Keratinocyte (primary cell): Measurements from ENCODE around the gene ARPC1B. TPM values are rescaled to one million over a fixed set of nuclear protein-coding genes. Genes with fewer than 3 reads are reported as not detected.
A peak's percentile ranks its signal among the peaks of the same experiment; 100 is the strongest.

Source experiments
- DNase-seq: peaks from one replicate; pipeline ENCODE4 v3.0.0-alpha.2; 2011; ENCODE audit warnings: low read depth, missing footprints, low spot score
- FAIRE-seq: peaks from 2 replicates; lab custom pipeline; 2011; peaks lifted over from hg19 to GRCh38; lab: Jason Lieb, UNC
- H2AFZ ChIP-seq: 2 replicates; pipeline ENCODE4 v1.6.0; 2012; ENCODE audit warnings: low read length, control low read depth, inconsistent platforms; ENCODE audit not compliant: control insufficient read depth
- H3K27ac ChIP-seq: 2 replicates; pipeline ENCODE4 v1.5.1; 2011; ENCODE audit warnings: low read length; ENCODE audit not compliant: control insufficient read depth, insufficient read depth
- H3K27me3 ChIP-seq: 3 replicates; pipeline ENCODE4 v1.6.0; 2011; ENCODE audit warnings: low read length; ENCODE audit not compliant: control insufficient read depth, insufficient read depth; ENCODE audit errors: extremely low read depth
- H3K36me3 ChIP-seq, 2 experiments: 2 replicates in 1 of 2; 3 replicates in 1 of 2; pipeline ENCODE4 v1.5.1; 2011; ENCODE audit warnings: low read length in 2 of 2, mild to moderate bottlenecking in 1 of 2; ENCODE audit not compliant: control insufficient read depth in 2 of 2, insufficient read depth in 2 of 2; ENCODE audit errors: extremely low read depth in 1 of 2
- H3K4me1 ChIP-seq: 3 replicates; pipeline ENCODE4 v1.5.1; 2011; ENCODE audit warnings: low read length; ENCODE audit not compliant: control insufficient read depth, insufficient read depth; ENCODE audit errors: extremely low read depth
- H3K4me2 ChIP-seq: 3 replicates; pipeline ENCODE4 v1.6.0; 2011; ENCODE audit warnings: low read depth, low read length; ENCODE audit not compliant: control insufficient read depth, insufficient read depth; ENCODE audit errors: extremely low read depth
- H3K4me3 ChIP-seq, 3 experiments: fragments of 200-600 bp in 1 of 3; sonication (generic) in 1 of 3; 2 replicates in 2 of 3; 3 replicates in 1 of 3; pipeline ENCODE4 v1.5.1; 2011 to 2016; ENCODE audit warnings: low read length in 3 of 3, mild to moderate bottlenecking in 3 of 3, control low read depth in 2 of 3, inconsistent platforms in 1 of 3, low read depth in 1 of 3, mixed read lengths in 1 of 3, mixed run types in 1 of 3, moderate library complexity in 1 of 3; ENCODE audit not compliant: control insufficient read depth in 2 of 3, insufficient read depth in 2 of 3; ENCODE audit errors: extremely low read depth in 1 of 3
- H3K79me2 ChIP-seq: 2 replicates; pipeline ENCODE4 v1.6.0; 2012; ENCODE audit warnings: low read length; ENCODE audit not compliant: control insufficient read depth, insufficient read depth
- H3K9ac ChIP-seq: 3 replicates; pipeline ENCODE4 v1.6.0; 2011; ENCODE audit warnings: low read length; ENCODE audit not compliant: control insufficient read depth, insufficient read depth; ENCODE audit errors: extremely low read depth
- H3K9me1 ChIP-seq: 3 replicates; pipeline ENCODE4 v1.6.0; 2011; ENCODE audit warnings: low read length; ENCODE audit not compliant: control insufficient read depth, insufficient read depth; ENCODE audit errors: extremely low read depth
- H3K9me3 ChIP-seq: 2 replicates; pipeline ENCODE4 v1.5.1; 2012; ENCODE audit warnings: low read depth, low read length; ENCODE audit not compliant: control insufficient read depth
- H4K20me1 ChIP-seq: 3 replicates; pipeline ENCODE4 v1.6.0; 2011; ENCODE audit warnings: low read length; ENCODE audit not compliant: control insufficient read depth, insufficient read depth; ENCODE audit errors: extremely low read depth
- EZH2 ChIP-seq: IDR thresholded peaks from one replicate; pipeline ENCODE4 v1.6.1; 2012; ENCODE audit warnings: inconsistent platforms, mild to moderate bottlenecking, low read length, moderate library complexity
- dilution Hi-C: fragments of 300-500 bp; cut with MboI; formaldehyde crosslinking; loops from one replicate; pipeline ENCODE4 v1.7.0; 2020; ENCODE audit warnings: low sequenced_read_pairs; ENCODE audit not compliant: extremely low pct_ligation_motif_present
- polyA plus RNA-seq, 5 experiments: library from polyadenylated mRNA; depleted of rRNA in 3 of 5; stranded (reverse) in 3 of 5; stranded (forward) in 1 of 5; unstranded in 1 of 5; fragments of >200 nt; gene quantifications; 1 replicate in 1 of 5; 2 replicates in 3 of 5; 3 replicates in 1 of 5; pipeline versions ENCODE4 v1.2.1 to v1.2.3, GENCODE V29; 2011 to 2012; ENCODE audit warnings: missing spikeins in 2 of 5, low read depth in 1 of 5, low replicate concordance in 1 of 5
- TF ChIP-seq, protein P1 (sequence below), 3 experiments: IDR thresholded peaks in 1 of 3; conservative IDR thresholded peaks in 1 of 3; optimal IDR thresholded peaks in 1 of 3; 2 replicates in 2 of 3; 3 replicates in 1 of 3; pipeline versions ENCODE3 to v1.5.1; 2011; ENCODE audit warnings: low read length in 3 of 3, mild to moderate bottlenecking in 3 of 3, moderate library complexity in 2 of 3, control low read depth in 1 of 3, inconsistent platforms in 1 of 3; ENCODE audit not compliant: insufficient read depth in 2 of 3; ENCODE audit errors: extremely low read depth in 1 of 3

Gene ARPC1B
- polyA plus RNA-seq, 1 donor (not counting 4 experiments of a cell fraction or from before 2014, with no cell fraction given) = 383 TPM

DNA sequence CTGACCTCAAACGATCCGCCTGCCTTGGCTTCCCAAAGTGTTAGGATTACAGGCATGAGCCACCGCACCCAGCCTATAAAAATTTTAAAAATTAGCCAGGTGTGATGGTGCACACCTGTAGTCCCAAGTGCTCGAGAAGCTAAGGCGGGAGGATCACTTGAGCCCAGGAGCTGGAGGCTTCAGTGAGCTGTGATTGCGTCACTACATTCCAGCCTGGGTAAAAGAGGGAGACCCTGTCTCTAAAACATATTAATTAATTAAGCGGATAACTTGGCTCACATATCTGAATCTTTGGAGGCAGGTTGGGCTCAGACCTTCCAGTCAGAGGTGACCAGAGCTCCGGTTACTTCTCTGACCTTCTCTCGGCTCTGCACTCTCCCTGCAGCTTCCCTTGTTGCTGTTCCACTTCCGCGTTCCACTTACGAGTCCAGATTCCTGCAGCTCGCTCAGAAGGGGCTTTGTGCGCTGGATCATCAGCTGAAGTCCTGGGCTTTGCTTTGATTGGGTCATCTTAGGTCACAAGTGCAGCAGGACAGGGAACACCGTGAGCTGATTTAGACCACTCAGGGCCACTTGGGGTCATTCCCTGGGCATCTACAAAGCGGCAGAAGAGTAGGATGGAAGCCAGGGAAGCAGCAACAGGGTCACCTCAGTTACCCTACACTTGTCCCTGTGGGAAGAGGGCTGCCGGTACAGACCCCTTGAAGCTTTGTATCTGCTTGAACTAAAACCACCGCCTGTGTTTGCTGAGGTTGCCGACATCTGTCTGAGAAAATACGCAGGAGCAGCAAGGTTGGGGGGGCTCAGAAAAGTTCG is 2.0 kb upstream of the ARPC1B start:
- H3K27ac ChIP-seq = peak overlapping the region; percentile 40
- peaks cover 6% of the 10 kb centered on the region for H3K79me2 ChIP-seq
- peaks cover 6 to 9% of the 10 kb centered on the region in 2 experiments for H3K36me3 ChIP-seq
- H3K9ac ChIP-seq = peak overlapping the region; percentile 58
- DNase-seq (no peak), FAIRE-seq (no peak)
- H3K4me3 ChIP-seq = peak overlapping the region in 1 of 3 experiments; percentile 36
- TF ChIP-seq, protein P1, sequence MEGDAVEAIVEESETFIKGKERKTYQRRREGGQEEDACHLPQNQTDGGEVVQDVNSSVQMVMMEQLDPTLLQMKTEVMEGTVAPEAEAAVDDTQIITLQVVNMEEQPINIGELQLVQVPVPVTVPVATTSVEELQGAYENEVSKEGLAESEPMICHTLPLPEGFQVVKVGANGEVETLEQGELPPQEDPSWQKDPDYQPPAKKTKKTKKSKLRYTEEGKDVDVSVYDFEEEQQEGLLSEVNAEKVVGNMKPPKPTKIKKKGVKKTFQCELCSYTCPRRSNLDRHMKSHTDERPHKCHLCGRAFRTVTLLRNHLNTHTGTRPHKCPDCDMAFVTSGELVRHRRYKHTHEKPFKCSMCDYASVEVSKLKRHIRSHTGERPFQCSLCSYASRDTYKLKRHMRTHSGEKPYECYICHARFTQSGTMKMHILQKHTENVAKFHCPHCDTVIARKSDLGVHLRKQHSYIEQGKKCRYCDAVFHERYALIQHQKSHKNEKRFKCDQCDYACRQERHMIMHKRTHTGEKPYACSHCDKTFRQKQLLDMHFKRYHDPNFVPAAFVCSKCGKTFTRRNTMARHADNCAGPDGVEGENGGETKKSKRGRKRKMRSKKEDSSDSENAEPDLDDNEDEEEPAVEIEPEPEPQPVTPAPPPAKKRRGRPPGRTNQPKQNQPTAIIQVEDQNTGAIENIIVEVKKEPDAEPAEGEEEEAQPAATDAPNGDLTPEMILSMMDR (optimal IDR thresholded peaks at IDR 0.05 in 1 of 3, IDR thresholded peaks at IDR 0.05 in 1 of 3, conservative IDR thresholded peaks at IDR 0.05 in 1 of 3; ENCODE audit: extremely low read depth in 1 of 3, insufficient read depth in 2 of 3, low read length in 3 of 3) = no peak
- TF ChIP-seq EZH2 = no peak
- peak overlapping the region; percentile 73 for H2AFZ ChIP-seq
- no peaks in the 10 kb centered on the region for H3K9me1 ChIP-seq
- peaks cover 8% of the 10 kb centered on the region for H4K20me1 ChIP-seq
- H3K4me1 ChIP-seq = peaks cover 27% of the 10 kb centered on the region
- peak overlapping the region; percentile 90 for H3K4me2 ChIP-seq
- H3K9me3 ChIP-seq = no peaks in the 10 kb centered on the region
- no peaks in the 10 kb centered on the region for H3K27me3 ChIP-seq
- dilution Hi-C loops = no loop called here

DNA sequence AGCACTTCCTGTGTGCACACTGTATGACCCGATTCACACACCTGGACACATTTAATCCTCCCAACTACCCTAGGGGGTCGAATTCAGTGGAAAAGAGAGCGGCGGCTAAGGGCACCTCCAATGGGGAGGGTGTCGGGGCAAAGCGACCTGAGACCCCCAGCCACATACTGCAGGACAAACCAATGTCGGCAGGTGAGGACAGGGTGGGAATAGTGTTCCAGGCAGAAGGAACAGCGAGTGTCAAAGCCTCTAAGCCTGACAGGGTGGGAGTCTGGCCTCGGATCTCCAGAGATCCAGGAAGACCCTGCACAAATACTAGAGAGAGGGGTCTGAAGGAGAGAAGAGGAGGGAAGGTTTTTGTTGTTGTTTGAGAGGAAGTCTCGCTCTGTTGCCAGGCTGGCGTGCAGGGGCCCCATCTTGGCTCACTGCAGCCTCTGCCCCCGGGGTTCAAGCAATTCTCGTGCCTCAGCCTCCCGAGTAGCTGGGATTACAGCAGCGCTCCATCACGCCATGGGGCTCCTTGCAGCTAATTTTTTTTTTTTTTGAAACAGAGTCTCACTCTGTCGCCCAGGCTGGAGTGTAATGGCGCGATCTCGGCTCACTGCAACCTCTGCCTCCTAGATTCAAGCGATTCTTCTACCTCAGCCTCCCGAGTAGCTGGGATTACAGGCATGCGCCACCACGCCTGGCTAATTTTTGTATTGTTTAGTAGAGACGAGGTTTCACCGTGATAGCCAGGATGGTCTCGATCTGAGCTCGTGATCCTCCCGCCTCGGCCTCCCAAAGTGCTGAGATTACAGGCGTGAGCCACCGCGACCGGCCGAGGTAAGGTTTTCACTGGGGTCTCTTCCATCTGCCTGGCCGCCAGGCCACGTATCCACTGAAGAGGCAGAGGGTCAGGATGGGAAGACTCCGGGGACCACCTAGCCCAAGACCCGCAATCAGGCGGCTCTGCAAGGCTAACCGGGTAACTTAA is 1.2 kb upstream of the ARPC1B start:
- DNase-seq (no peak), FAIRE-seq (no peak)
- no peaks in the 10 kb centered on the region for H3K27me3 ChIP-seq
- H3K4me3 ChIP-seq = no peak overlapping the region
- peaks cover 11% of the 10 kb centered on the region for H3K79me2 ChIP-seq
- peaks cover 12% of the 10 kb centered on the region for H4K20me1 ChIP-seq
- H3K36me3 ChIP-seq = peaks cover 11 to 15% of the 10 kb centered on the region in 2 experiments
- no peak overlapping the region for H3K27ac ChIP-seq
- dilution Hi-C loops = no loop called here
- peak overlapping the region; percentile 90 for H3K4me2 ChIP-seq
- H3K9me3 ChIP-seq = no peaks in the 10 kb centered on the region
- no peak overlapping the region for H3K9ac ChIP-seq
- no peak overlapping the region for H2AFZ ChIP-seq
- peaks cover 32% of the 10 kb centered on the region for H3K4me1 ChIP-seq
- TF ChIP-seq, protein P1 (optimal IDR thresholded peaks at IDR 0.05 in 1 of 3, IDR thresholded peaks at IDR 0.05 in 1 of 3, conservative IDR thresholded peaks at IDR 0.05 in 1 of 3; ENCODE audit: extremely low read depth in 1 of 3, insufficient read depth in 2 of 3, low read length in 3 of 3) = no peak
- TF ChIP-seq EZH2 = no peak
- no peaks in the 10 kb centered on the region for H3K9me1 ChIP-seq
